ENCODE measurements around the gene CYREN.
A peak's percentile ranks its signal among the peaks of the same experiment; 100 is the strongest.
"Not testable (repeated sequence)": the region's sequence is repeated elsewhere in the genome, so short reads cannot be mapped to it uniquely, and the experiment has no call there.

Gene CYREN

DNA sequence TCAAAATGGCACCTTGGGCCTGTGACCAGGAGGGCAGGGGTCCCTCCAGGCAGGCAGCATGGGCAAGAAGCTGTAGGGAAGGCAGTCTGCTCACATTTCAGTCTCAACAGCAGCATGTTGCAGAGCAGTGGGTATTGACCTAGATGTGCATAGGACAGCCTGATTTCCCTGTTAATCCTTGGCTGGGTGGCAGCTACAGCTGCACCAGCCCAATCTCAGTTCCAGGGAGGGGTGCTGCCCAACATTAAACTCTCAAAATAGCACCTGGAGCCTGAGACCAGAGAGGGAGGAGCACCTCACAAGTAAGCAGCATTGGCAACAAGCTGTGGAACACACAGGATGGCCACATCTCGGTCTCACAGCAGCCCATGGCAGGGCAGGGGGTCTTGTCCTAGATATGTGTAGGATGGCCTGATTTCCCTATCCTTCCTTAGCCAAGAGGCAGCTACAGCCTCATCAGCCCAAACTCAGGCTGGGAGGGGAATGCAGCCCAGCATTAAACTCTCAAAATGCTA lies 12.3 kb downstream of the CYREN start:
- no peak for DNase-seq

DNA sequence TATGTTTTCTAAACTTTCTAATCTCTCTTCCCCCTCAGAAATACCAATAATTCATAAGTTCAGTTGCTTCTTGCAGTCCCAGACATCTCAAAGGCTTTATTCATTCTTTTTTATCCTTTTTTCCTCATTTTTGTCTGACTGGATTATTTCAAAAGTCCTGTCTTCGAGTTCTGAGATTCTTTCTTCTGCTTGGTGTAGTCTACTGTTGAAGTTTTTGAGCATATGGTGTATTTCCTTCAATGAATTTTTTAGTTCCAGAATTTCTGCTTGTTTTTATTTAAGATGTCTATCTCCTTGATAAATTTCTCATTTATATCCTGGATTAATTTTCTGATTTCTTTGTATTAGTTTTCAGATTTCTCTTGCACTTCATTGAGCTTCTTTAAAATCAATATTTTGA lies 14.2 kb downstream of the CYREN start:
- no peak for DNase-seq

DNA sequence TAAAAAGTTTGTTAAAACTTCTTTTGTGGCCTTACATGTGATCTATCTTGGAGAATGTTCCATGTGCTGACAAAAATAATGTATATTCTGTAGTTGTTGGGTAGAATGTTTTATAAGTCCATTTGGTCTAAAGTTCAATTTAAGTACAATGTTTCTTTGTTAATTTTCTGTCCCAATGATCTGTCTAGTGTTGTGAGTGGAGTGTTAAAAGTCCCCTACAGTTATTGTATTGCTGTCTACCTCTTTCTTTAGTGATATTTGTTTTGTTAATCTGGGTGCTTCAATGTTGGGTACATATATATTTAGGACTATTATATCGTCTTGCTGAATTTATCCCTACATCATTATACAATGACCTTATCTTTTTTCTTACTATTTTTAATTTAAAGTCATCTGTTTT lies 15.8 kb downstream of the CYREN start:
- DNase-seq = no peak

DNA sequence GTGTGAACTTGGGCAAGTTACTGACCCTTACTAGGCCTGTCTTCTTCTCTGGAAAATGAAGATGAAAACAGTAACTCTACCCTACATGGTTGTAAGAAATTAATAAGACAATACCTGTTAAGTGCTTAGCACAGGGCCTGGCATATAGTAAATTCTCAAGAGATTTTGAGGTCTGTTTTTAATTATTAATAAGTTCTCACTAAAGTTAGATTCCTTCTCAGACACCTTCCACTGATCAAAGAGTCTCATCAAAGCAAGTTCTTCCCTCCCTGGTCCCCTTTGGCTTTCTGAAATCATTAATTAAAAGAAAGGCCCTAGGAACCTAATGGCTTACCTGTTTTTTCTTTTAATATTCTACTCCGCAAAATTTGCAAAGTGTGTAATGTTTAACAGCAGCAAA lies 18.1 kb downstream of the CYREN start:
- no peak for DNase-seq

DNA sequence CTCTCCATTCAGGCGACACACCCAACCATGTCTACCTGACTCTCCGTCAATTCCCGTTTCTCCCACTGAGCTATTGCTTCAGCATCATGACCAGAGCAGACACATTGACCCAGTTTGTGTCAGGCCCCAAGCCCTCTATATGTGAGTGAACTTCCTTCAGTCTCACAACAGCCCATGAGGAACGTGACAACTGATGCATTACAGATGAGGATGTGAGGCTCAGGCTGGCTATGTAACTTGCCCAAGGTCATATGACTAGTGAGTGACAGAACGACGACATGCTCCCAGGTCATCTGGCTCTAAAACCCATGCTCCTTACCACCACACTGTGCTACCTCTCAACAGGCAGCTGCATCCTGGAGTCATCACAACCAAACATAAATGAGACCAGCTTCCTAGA lies 19.0 kb downstream of the CYREN start:
- DNase-seq = no peak

GRCh38 chr7:135151132-135151531 lies 19.4 kb downstream of the CYREN start:
- DNase-seq = no peak

DNA sequence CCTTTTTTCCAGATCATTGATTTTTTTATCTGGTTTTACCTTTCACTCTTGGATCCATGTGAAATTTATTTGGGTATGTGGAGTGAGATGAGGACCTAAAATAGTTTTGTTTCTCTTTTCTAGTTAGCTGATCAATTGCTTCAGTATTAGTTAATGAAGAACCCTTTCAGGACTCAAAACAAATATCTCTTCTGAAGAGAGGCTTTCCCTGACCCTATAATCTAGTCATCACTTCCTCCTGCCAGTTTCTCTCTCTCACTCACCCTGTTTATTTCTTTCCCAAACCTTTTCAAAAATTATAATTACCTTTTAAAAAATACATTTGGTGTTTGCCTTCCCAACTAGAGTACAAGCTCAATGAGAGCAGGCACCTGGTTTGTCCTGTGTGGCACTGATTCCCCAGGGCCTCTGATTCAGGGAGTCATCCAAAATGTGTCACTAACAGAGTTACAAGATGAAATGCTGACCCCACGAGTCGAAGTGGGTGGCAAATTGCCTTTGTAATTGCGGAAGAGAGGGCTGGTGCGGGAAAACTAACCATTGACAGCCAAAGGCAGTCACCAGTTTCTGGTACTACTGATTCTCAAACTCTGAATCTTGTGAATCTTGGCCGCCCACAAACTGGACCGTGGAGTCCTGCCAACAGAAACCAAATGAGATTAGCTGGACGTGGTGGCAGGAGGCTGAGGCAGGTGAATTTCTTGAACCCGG lies 20.3 kb downstream of the CYREN start:
- DNase-seq = no peak

- DNase-seq = peak in 1 of 2 experiments; percentile 64
Measured at GRCh38 chr7:135147899-135148721, 22.4 kb downstream of the CYREN start, which contains the start of gene TMEM140. Gene TMEM140 (plus strand): TSS chr7:135148072. CDS start chr7:135164442, 16,370 bp downstream.

- no peak for DNase-seq
Measured at GRCh38 chr7:135147341-135147898, 23.1 kb downstream of the CYREN start.

- DNase-seq = no peak
Measured at GRCh38 chr7:135143885-135144668, 26.4 kb downstream of the CYREN start.

DNA sequence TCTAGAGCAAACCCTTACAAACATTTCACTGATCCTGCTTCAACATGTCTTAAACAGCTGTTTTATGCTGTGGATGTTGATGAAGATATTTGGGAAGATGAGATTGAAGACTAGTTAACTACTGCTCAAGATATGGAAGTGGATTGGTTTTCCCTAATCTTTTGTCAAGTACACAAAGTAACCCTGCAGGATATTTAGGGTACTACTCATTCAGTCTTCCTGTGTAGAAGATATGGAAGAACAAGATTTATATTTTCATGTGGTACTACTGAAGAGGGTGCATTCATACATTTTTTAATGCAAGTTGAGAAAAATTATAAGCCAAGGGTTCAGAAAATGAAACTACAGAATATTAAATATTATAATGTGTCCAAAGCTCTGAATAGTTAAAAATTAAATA lies 40.9 kb downstream of the CYREN start:
- no peak for DNase-seq

- no peak for DNase-seq
Measured at GRCh38 chr7:135128931-135129330, 41.6 kb downstream of the CYREN start.

DNA sequence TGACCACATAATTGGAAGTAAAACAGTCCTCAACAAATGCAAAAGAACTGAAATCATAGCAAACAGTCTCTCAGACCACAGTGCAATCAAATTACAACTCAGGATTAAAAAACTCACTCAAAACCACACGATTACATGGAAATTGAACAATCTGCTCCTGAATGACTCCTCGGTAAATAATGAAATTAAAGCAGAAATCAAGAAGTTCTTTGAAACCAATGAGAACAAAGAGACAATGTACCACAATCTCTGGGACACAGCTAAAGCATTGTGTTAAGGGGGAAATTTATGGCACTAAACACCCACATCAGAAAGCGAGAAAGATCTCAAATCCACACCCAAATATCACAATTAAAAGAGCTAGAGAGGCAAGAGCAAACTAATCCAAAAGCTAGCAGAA lies 45.9 kb downstream of the CYREN start:
- DNase-seq = not testable (repeated sequence)

DNA sequence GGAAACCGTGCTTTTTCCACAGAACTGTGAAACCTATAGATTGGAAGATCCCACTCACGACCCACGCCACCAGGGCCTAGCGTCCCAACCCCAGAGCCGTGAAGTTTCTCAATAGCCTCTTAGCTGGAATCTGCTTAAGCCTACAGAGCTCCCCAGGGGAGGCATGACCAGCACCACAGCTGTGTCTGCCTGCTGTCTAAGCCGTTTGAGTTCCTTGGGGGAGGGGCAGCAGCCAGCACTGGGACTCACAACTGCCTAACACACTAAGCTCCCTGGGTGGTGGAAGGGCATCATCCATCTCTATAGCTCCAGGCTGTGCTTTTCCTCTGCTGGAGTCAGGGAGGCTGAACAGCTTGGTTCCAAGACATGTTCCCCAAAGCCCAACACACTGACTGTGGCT lies 48.6 kb downstream of the CYREN start:
- DNase-seq = no peak

GRCh38 chr7:135117096-135117495 lies 53.4 kb downstream of the CYREN start:
- DNase-seq = no peak
